NB4 (cell line): ENCODE measurements around the gene RAB6A.

Source experiments
- DNase-seq: peaks from one replicate; pipeline ENCODE4 v3.0.0; 2010; ENCODE audit warnings: low read depth
- H3K4me3 ChIP-seq: one replicate; pipeline ENCODE4 v1.5.1; 2011; ENCODE audit warnings: mild to moderate bottlenecking, low read depth, low read length, moderate library complexity
- MAX ChIP-seq: IDR thresholded peaks from 2 replicates; pipeline ENCODE4 v1.6.1; 2011; ENCODE audit warnings: low read depth, low read length
- MYC ChIP-seq: IDR thresholded peaks from 2 replicates; pipeline ENCODE4 v1.6.1; 2011; ENCODE audit warnings: low read depth, low read length
- POLR2A ChIP-seq: IDR thresholded peaks from 2 replicates; pipeline ENCODE4 v1.6.1; 2011; ENCODE audit warnings: mild to moderate bottlenecking; ENCODE audit not compliant: insufficient read length; ENCODE audit errors: extremely low read depth
- TF ChIP-seq, protein P1 (sequence below): IDR thresholded peaks from one replicate; pipeline ENCODE4 v1.5.1; 2012; ENCODE audit warnings: low read depth, low read length

Gene RAB6A

GRCh38 chr11:73633999-73634398, 126.9 kb downstream of the RAB6A start:
- TF ChIP-seq, protein P1, sequence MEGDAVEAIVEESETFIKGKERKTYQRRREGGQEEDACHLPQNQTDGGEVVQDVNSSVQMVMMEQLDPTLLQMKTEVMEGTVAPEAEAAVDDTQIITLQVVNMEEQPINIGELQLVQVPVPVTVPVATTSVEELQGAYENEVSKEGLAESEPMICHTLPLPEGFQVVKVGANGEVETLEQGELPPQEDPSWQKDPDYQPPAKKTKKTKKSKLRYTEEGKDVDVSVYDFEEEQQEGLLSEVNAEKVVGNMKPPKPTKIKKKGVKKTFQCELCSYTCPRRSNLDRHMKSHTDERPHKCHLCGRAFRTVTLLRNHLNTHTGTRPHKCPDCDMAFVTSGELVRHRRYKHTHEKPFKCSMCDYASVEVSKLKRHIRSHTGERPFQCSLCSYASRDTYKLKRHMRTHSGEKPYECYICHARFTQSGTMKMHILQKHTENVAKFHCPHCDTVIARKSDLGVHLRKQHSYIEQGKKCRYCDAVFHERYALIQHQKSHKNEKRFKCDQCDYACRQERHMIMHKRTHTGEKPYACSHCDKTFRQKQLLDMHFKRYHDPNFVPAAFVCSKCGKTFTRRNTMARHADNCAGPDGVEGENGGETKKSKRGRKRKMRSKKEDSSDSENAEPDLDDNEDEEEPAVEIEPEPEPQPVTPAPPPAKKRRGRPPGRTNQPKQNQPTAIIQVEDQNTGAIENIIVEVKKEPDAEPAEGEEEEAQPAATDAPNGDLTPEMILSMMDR = no peak
- TF ChIP-seq MYC = no peak
- no peak for TF ChIP-seq POLR2A
- TF ChIP-seq MAX = no peak
- DNase-seq = no peak
- H3K4me3 ChIP-seq = no peak overlapping the region

DNA sequence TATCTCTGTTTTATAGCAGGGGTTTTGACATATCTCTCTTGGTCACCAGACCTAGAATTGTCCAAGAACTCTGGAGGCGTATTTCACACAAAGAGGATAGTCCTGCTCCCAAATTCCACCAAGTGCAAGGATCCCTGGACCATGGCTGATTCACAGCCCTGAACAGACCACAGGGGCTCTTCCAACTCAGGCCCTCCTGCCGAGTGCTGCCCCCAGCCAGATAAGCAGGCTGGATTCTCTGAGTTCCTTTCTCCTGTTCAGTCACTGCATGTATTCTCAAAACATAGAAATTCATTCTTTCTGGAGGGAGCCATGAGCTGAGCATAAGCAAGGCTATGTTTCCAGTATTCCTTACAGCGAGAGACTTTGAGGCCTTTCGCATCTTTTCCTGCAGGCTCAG, 127.9 kb downstream of the RAB6A start:
- no peak overlapping the region for H3K4me3 ChIP-seq
- TF ChIP-seq MAX (no peak), MYC (no peak), POLR2A (no peak)
- TF ChIP-seq, protein P1 = no peak

DNA sequence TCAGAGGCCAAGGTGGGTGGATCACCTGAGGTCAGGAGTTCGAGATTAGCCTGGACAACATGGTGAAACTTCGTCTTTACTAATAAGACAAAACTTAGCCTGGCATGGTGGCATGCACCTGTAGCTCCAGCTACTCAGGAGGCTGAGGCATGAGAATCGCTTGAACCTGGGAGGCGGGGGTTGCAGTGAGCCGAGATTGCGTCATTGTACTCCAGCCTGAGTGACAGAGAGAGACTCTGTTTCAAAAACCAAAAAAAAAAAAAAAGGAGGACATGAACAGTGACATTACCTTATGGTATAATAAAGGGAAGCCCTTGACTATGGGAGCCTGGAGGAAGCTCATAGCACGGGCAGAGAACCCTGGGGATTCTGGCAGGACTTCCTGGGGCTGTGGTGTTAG, 131.0 kb downstream of the RAB6A start:
- DNase-seq = peak; percentile 27
- no peak overlapping the region for H3K4me3 ChIP-seq
- TF ChIP-seq MAX (no peak), MYC (no peak), POLR2A (no peak)
- TF ChIP-seq, protein P1 = no peak

More for the DNA sequence above, 127.9 kb downstream of the RAB6A start:
- DNase-seq = no peak

- TF ChIP-seq, protein P1 = peak; percentile 93
- TF ChIP-seq POLR2A = no peak
- TF ChIP-seq MAX = no peak
- H3K4me3 ChIP-seq = no peak overlapping the region
- DNase-seq = peak; percentile 74
Measured at GRCh38 chr11:73625696-73626318, 135.1 kb downstream of the RAB6A start.
